Nephron progenitor cell (in vitro differentiated cells): ENCODE measurements around the gene EVL.

Experiments used
- DNase-seq: peaks from one replicate; pipeline ENCODE4 v3.0.0; 2021
- H3K27ac Mint-ChIP-seq: 2 replicates; pipeline ENCODE4 v1.8.0; 2021; ENCODE audit warnings: mild to moderate bottlenecking, moderate library complexity, mixed read lengths
- H3K27me3 Mint-ChIP-seq: 2 replicates; pipeline ENCODE4 v1.8.0; 2021; ENCODE audit warnings: mild to moderate bottlenecking, low read depth, mixed read lengths; ENCODE audit not compliant: poor library complexity
- H3K36me3 Mint-ChIP-seq: 2 replicates; pipeline ENCODE4 v1.8.0; 2021; ENCODE audit warnings: low read depth, mixed read lengths
- H3K4me1 Mint-ChIP-seq: 2 replicates; pipeline ENCODE4 v1.8.0; 2021; ENCODE audit warnings: mixed read lengths
- H3K4me3 Mint-ChIP-seq: 2 replicates; pipeline ENCODE4 v1.8.0; 2021; ENCODE audit warnings: mild to moderate bottlenecking, moderate library complexity, mixed read lengths
- H3K9me3 Mint-ChIP-seq: 2 replicates; pipeline ENCODE4 v1.8.0; 2021; ENCODE audit warnings: mild to moderate bottlenecking, moderate library complexity, mixed read lengths
- TF ChIP-seq, protein P1 (sequence below): fragments of 200-600 bp; sonication (generic); IDR thresholded peaks from 2 replicates; pipeline ENCODE4 v1.5.0; 2021; ENCODE audit warnings: antibody characterized with exemption

The EVL gene

DNA sequence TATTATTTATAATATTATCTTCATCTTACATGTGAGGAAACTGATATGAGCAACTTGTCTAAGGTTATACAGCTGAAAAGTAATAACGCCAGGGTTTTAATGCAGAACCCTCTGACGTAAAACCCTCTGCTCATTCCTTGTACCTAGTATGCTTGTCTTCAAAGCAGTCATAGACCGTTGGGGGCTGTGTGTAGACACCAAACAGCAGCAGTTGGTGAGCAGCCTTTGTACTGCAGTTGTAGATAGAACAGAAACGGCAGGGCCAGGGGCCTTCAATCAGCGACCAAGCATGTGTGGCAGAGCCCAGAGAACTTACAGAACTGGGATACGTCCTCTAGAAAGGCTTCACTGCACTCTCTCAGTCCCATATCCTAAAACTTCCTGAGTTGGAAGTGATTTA, 28.1 kb downstream of the EVL start:
- Mint-ChIP-seq H3K36me3 (peaks cover 50% of the 10 kb centered on the region), H3K4me3 (no peak overlapping the region), H3K4me1 (peaks cover 10% of the 10 kb centered on the region), H3K27me3 (peaks cover 3% of the 10 kb centered on the region), H3K27ac (no peak overlapping the region), H3K9me3 (no peaks in the 10 kb centered on the region)
- no peak for DNase-seq
- TF ChIP-seq, protein P1, sequence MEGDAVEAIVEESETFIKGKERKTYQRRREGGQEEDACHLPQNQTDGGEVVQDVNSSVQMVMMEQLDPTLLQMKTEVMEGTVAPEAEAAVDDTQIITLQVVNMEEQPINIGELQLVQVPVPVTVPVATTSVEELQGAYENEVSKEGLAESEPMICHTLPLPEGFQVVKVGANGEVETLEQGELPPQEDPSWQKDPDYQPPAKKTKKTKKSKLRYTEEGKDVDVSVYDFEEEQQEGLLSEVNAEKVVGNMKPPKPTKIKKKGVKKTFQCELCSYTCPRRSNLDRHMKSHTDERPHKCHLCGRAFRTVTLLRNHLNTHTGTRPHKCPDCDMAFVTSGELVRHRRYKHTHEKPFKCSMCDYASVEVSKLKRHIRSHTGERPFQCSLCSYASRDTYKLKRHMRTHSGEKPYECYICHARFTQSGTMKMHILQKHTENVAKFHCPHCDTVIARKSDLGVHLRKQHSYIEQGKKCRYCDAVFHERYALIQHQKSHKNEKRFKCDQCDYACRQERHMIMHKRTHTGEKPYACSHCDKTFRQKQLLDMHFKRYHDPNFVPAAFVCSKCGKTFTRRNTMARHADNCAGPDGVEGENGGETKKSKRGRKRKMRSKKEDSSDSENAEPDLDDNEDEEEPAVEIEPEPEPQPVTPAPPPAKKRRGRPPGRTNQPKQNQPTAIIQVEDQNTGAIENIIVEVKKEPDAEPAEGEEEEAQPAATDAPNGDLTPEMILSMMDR = no peak

DNA sequence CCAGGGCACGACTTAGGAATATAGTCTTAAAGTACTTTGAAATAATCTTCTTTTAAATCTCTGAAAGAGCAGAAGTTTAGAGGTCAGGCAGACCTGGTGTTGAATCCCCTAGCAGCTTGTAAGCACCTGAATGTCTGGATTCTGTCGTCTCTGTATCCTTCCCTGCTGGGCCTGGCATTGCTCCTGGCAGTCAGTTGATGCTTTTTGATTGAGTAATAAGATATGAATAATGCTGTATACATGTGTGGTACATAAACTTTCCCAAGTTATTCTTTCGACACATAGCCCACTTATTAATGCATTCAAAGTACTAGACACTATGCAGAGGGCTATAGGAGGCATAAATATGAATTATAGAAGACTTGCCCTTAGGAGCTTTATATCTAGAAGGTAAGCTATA, 31.4 kb downstream of the EVL start:
- Mint-ChIP-seq H3K4me3 (no peak overlapping the region), H3K4me1 (peaks cover 5% of the 10 kb centered on the region), H3K9me3 (no peaks in the 10 kb centered on the region), H3K27ac (no peak overlapping the region), H3K36me3 (peaks cover 41% of the 10 kb centered on the region), H3K27me3 (peaks cover 3% of the 10 kb centered on the region)
- TF ChIP-seq, protein P1 = no peak
- DNase-seq = no peak

DNA sequence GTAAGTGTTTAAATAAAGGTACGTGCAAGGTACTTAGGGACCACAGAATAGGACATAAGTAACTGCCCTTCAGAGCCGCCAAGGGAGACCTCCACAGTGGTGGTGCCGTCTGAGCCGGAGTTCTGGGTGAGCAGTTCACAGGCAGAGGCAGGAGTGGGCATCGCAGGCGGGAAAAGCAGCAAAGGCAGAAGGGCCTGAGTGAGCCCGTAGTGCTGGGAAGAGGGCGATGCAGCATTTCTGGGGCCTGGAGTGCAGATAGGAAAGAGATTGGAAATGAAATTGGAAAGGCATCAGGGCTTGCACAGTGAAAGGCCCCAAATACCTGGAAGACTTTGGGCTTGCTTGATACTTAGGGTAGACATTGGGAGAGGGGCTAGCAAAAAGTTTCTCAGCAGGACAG, 32.9 kb downstream of the EVL start:
- no peaks in the 10 kb centered on the region for H3K9me3 Mint-ChIP-seq
- no peak for DNase-seq
- TF ChIP-seq, protein P1 = no peak
- no peak overlapping the region for H3K4me3 Mint-ChIP-seq
- peaks cover 3% of the 10 kb centered on the region for H3K27me3 Mint-ChIP-seq
- H3K4me1 Mint-ChIP-seq = peaks cover 5% of the 10 kb centered on the region
- peaks cover 43% of the 10 kb centered on the region for H3K36me3 Mint-ChIP-seq
- peak overlapping the region; percentile 33 for H3K27ac Mint-ChIP-seq

DNA sequence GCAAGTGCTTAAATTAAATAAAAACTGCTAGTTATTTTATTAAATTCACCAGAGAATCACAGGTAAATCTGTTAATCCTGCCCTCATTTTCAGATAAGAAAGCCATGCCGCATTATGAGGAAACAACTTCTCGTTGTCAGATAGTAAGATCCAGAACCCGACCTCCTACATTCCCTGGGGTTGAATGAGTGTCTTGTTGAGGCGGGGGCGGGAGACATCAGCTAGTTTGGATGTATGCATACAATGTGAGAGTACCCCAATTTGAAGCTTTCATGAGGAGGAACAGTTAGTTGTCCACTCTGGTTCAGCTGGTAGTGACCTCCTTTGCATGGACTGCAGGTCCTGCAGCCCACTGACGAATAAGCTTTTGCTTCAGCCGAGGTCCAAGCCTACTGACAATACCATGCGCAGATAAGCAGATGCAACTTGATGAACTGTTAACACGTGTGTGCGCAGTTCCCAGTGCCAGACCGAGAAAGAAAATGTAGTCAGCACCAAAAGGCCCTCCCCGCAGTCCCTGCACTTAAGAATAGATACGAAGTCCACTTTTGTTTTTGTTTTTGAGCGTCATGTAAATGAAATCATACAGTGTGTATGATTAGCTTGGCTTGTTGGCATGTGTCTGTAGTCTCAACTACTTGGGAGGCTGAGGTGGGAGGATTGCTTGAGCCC, 34.9 kb downstream of the EVL start:
- H3K4me1 Mint-ChIP-seq = peaks cover 15% of the 10 kb centered on the region
- DNase-seq = no peak
- no peak overlapping the region for H3K27ac Mint-ChIP-seq
- no peak overlapping the region for H3K4me3 Mint-ChIP-seq
- H3K27me3 Mint-ChIP-seq = peaks cover 3% of the 10 kb centered on the region
- no peaks in the 10 kb centered on the region for H3K9me3 Mint-ChIP-seq
- peaks cover 41% of the 10 kb centered on the region for H3K36me3 Mint-ChIP-seq
- TF ChIP-seq, protein P1 = no peak

DNA sequence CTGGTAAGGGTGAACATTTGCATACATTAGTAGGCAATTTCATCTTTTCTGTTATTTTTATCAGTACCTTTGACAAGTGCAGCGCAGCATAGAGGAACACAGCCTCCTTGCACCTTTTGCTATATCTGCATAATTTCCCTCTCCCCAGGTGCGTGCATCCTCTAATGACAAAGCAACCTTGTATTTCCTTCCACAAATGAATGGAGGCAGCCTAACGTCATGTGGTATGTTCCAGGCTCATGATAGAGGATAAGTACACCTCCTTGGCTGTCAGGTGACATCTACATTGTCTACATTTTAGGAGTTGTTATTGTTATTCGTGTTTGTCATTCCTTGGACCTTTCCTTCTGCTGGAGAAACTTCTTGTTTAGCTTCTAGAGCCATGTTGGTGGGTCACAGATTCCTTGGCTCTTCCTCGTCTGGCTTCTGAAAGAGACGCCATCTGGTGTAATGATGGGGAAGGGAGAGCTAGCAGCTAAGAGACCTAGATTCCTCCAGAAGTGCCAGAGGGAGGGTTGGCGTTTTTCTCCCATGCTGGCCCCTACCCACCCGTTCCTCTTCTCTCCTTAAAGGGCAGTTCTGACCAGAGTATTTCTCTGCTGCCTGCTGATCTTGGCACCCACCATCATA, 37.0 kb downstream of the EVL start:
- H3K4me1 Mint-ChIP-seq = peaks cover 18% of the 10 kb centered on the region

More for the DNA sequence above, 37.0 kb downstream of the EVL start:
- DNase-seq = no peak
- H3K27me3 Mint-ChIP-seq = no peaks in the 10 kb centered on the region
- peaks cover 37% of the 10 kb centered on the region for H3K36me3 Mint-ChIP-seq
- TF ChIP-seq, protein P1 = no peak
- H3K27ac Mint-ChIP-seq = no peak overlapping the region
- no peaks in the 10 kb centered on the region for H3K9me3 Mint-ChIP-seq
- no peak overlapping the region for H3K4me3 Mint-ChIP-seq
